Measurements from ENCODE around the gene AMN. TPM values are rescaled to one million over a fixed set of nuclear protein-coding genes. Genes with fewer than 3 reads are reported as not detected.
"Not testable (repeated sequence)": the region's sequence is repeated elsewhere in the genome, so short reads cannot be mapped to it uniquely, and the experiment has no call there.

AMN gene
- total RNA-seq, 1 donor from 2014 or later, result 0.30 TPM

GRCh38 chr14:102923925-102924486 is 1.5 kb downstream of the AMN start:
- H3K4me3 Mint-ChIP-seq (ENCODE audit: unreplicated experiment), result no peak overlapping the region
- DNase-seq (ENCODE audit: low spot score), result no peak

GRCh38 chr14:102924632-102925588 is 2.4 kb downstream of the AMN start:
- Mint-ChIP-seq H3K27me3 (ENCODE audit: low read depth) (no peaks in the 10 kb centered on the region), H3K9me3 (ENCODE audit: low read depth) (no peaks in the 10 kb centered on the region), H3K27ac (ENCODE audit: unreplicated experiment) (no peak overlapping the region), H3K36me3 (ENCODE audit: low read depth) (no peaks in the 10 kb centered on the region), H3K4me1 (ENCODE audit: low read depth) (no peaks in the 10 kb centered on the region), H3K4me3 (ENCODE audit: unreplicated experiment) (no peak overlapping the region)
- DNase-seq (ENCODE audit: low spot score), result no peak
- peak; percentile 33 for TF ChIP-seq CTCF (IDR thresholded peaks at IDR 0.05)

More at GRCh38 chr14:102923925-102924486, 1.5 kb downstream of the AMN start:
- Mint-ChIP-seq H3K27me3 (ENCODE audit: low read depth) (no peaks in the 10 kb centered on the region), H3K27ac (ENCODE audit: unreplicated experiment) (no peak overlapping the region), H3K4me1 (ENCODE audit: low read depth) (no peaks in the 10 kb centered on the region), H3K36me3 (ENCODE audit: low read depth) (no peaks in the 10 kb centered on the region), H3K9me3 (ENCODE audit: low read depth) (no peaks in the 10 kb centered on the region)
- no peak for TF ChIP-seq CTCF (IDR thresholded peaks at IDR 0.05)

GRCh38 chr14:102925646-102926045 is 3.2 kb downstream of the AMN start:
- Mint-ChIP-seq H3K27ac (ENCODE audit: unreplicated experiment) (no peak overlapping the region), H3K4me3 (ENCODE audit: unreplicated experiment) (no peak overlapping the region)
- no peak for DNase-seq (ENCODE audit: low spot score)

GRCh38 chr14:102926104-102926503 is 3.6 kb downstream of the AMN start:
- Mint-ChIP-seq H3K9me3 (ENCODE audit: low read depth) (no peaks in the 10 kb centered on the region), H3K36me3 (ENCODE audit: low read depth) (no peaks in the 10 kb centered on the region), H3K27ac (ENCODE audit: unreplicated experiment) (no peak overlapping the region), H3K4me3 (ENCODE audit: unreplicated experiment) (no peak overlapping the region), H3K4me1 (ENCODE audit: low read depth) (peaks cover 1% of the 10 kb centered on the region), H3K27me3 (ENCODE audit: low read depth) (no peaks in the 10 kb centered on the region)
- TF ChIP-seq CTCF (IDR thresholded peaks at IDR 0.05), result no peak
- DNase-seq (ENCODE audit: low spot score), result no peak

More at GRCh38 chr14:102925646-102926045, 3.2 kb downstream of the AMN start:
- no peak for TF ChIP-seq CTCF (IDR thresholded peaks at IDR 0.05)
- no peaks in the 10 kb centered on the region for H3K4me1 Mint-ChIP-seq (ENCODE audit: low read depth)
- no peaks in the 10 kb centered on the region for H3K9me3 Mint-ChIP-seq (ENCODE audit: low read depth)
- no peaks in the 10 kb centered on the region for H3K36me3 Mint-ChIP-seq (ENCODE audit: low read depth)
- H3K27me3 Mint-ChIP-seq (ENCODE audit: low read depth), result no peaks in the 10 kb centered on the region

- not testable (repeated sequence) for H3K36me3 Mint-ChIP-seq (ENCODE audit: low read depth); H3K4me1 Mint-ChIP-seq (ENCODE audit: low read depth); H3K9me3 Mint-ChIP-seq (ENCODE audit: low read depth); H3K27ac Mint-ChIP-seq (ENCODE audit: unreplicated experiment); H3K27me3 Mint-ChIP-seq (ENCODE audit: low read depth); DNase-seq (ENCODE audit: low spot score); H3K4me3 Mint-ChIP-seq (ENCODE audit: unreplicated experiment)
Measured at GRCh38 chr14:102926840-102927239, 4.4 kb downstream of the AMN start.
